ENCODE results near the gene DOCK1.

DNA sequence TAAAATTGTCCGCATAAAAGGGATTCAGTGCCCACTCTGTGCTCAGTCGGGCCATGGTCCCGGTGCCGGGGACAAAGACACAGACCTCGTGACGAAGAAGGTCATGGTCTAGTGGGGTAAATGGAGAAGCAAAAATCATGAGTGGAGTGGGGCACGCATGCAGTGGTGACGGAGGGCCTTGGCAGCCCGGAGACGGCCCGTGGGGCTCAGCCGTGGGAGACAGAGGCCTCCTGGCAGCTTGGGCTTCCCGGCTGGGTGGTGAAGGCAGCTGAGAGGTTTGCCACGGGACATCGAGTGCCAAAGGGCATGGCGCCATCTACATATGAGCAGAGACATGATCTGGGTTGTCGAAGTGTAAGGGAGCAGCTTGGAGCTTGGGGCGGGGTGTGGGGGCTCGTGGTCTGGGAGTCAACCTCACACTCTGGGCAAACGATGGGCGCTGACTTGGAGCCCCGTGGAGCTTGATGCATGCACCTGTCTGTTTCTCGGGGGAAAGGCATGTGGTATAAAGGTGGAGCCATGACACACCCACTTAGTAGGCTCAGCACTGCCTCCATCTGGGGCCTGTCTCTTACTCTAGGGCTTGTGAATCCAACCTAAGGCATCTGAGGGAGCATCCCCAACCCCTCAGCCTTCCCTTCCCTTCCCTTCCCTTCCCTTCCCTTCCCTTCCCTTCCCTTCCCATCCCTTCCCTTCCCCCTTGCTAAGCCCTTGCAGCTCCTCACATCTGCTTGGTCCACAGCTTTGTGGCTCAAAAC is 442.2 kb downstream of the DOCK1 start:
- TF ChIP-seq POLR2A (IDR thresholded peaks at IDR 0.05; ENCODE audit: low read depth, low read length) (no peak), POLR2AphosphoS5 (IDR thresholded peaks at IDR 0.05; ENCODE audit: low read depth, low read length) (no peak), TAF1 (IDR thresholded peaks at IDR 0.05; ENCODE audit: low read depth, low read length) (no peak), PAX5 (IDR thresholded peaks at IDR 0.05; ENCODE audit: insufficient read depth, low read length, severe bottlenecking) (no peak), POU2F2 (IDR thresholded peaks at IDR 0.05; ENCODE audit: low read depth, low read length) (no peak), SPI1 (IDR thresholded peaks at IDR 0.05; ENCODE audit: low read depth, low read length) (no peak)

Data from GM12891 (cell line).